ENCODE measurements around the gene NCK2. TPM values are rescaled to one million over a fixed set of nuclear protein-coding genes. Genes with fewer than 3 reads are reported as not detected.

Gene NCK2
- total RNA-seq, 1 experiment from 2014 or later: 49.2 TPM

DNA sequence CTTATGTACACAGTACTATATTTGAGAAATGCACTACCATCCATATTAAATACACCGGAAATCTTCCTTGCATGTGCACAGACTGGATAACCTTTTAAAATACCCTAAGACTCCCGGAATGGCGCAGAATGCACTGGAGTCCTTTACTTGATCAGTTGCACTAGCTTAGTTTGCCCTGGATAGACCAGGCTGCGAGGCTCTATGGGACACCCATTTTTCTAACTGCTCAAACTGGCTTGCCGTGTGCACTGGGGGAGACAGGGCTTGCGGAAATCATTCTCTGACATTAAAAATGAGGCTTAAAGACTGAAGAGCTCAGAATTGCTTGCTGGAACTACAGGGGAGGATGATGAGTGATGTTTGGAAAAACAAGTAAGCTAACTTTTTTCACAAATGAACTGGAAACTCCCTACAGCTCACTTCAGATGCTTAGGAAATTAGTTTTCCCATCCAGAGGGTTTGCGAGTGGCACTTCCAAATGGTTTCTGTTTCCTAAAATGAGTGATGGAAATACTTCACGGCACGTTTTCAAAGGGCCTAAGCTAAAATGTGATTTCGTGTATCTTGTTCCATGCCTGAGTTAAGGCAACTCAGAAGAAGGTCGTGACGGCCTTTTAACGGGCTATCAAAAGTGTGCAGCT lies 2.7 kb downstream of the NCK2 start:
- Histone ChIP-seq H2BK20ac (ENCODE audit: low read depth, low read length, poor library complexity, severe bottlenecking) (no peak overlapping the region), H2BK120ac (ENCODE audit: low read depth, low read length, poor library complexity, severe bottlenecking) (no peak overlapping the region), H3K4me1 (ENCODE audit: insufficient read depth, low read length) (peaks cover 2% of the 10 kb centered on the region; the same call in 1 of the 2 replicates), H4K8ac (replicated peaks; ENCODE audit: insufficient read length, low read depth, low read length) (no peak overlapping the region), H3K14ac (ENCODE audit: insufficient read depth, low read length) (no peak overlapping the region), H3K27me3 (ENCODE audit: insufficient read depth, low read length) (no peaks in the 10 kb centered on the region), H3K79me1 (ENCODE audit: insufficient read depth, low read depth, low read length, poor library complexity, severe bottlenecking) (peaks cover 10% of the 10 kb centered on the region), H3K56ac (ENCODE audit: insufficient read length, low read depth, low read length) (no peak overlapping the region), H3K9ac (ENCODE audit: extremely low read depth, insufficient read length, low read length) (no peak overlapping the region), H3K9me3 (ENCODE audit: control insufficient read depth, low read depth, low read length) (no peaks in the 10 kb centered on the region), H2AK5ac (ENCODE audit: insufficient read length, low read length) (no peak overlapping the region), H3K18ac (ENCODE audit: insufficient read length, low read depth, low read length) (no peak overlapping the region), H3K79me2 (ENCODE audit: insufficient read depth, low read length) (peaks cover 40% of the 10 kb centered on the region; the same call in 1 of the 2 replicates), H3K4me2 (ENCODE audit: insufficient read depth, insufficient read length, low read length) (no peak overlapping the region), H4K5ac (ENCODE audit: insufficient read length, low read depth, low read length) (no peak overlapping the region), H3K27ac (ENCODE audit: insufficient read length, low read depth, low read length) (no peak overlapping the region), H3K23me2 (ENCODE audit: insufficient read length, low read depth, low read length, poor library complexity, severe bottlenecking) (peaks cover 8% of the 10 kb centered on the region), H2BK12ac (ENCODE audit: insufficient read length, low read depth, low read length) (no peak overlapping the region), H3T11ph (ENCODE audit: low read length) (no peak overlapping the region), H4K20me1 (ENCODE audit: control insufficient read depth, insufficient read depth, insufficient read length) (no peaks in the 10 kb centered on the region), H3K4ac (ENCODE audit: low read depth, low read length) (no peak overlapping the region), H2BK5ac (ENCODE audit: insufficient read length, low read length) (no peak overlapping the region), H4K91ac (ENCODE audit: insufficient read length, low read depth, low read length) (no peak overlapping the region), H2AFZ (ENCODE audit: low read length) (no peak overlapping the region), H2BK15ac (ENCODE audit: low read depth, low read length) (no peak overlapping the region), H3K23ac (ENCODE audit: insufficient read length, low read depth, low read length) (no peak overlapping the region)
- peak overlapping the region in 1 of 2 experiments; percentile 87; a peak in 1 of 5 replicates for H3K4me3 Mint-ChIP-seq
- H3K36me3 Mint-ChIP-seq (ENCODE audit: insufficient read depth in 1 of 3, low read depth in 3 of 3): peaks cover 8 to 41% (median 12%) of the 10 kb centered on the region in 3 experiments
- DNase-seq: no peak
- no CpG with 5 or more reads among the region's 13 CpGs for WGBS (ENCODE audit: extremely low coverage, insufficient read length, low lambda C conversion rate)
- peak overlapping the region in 1 of 3 experiments; percentile 4; a peak in 1 of 7 replicates for H3K27ac Mint-ChIP-seq
- H3K27me3 Mint-ChIP-seq (ENCODE audit: low read depth): peaks cover 15% of the 10 kb centered on the region
- peaks cover 47 to 54% of the 10 kb centered on the region in 2 experiments for H3K4me1 Mint-ChIP-seq
- TF ChIP-seq, protein P1, sequence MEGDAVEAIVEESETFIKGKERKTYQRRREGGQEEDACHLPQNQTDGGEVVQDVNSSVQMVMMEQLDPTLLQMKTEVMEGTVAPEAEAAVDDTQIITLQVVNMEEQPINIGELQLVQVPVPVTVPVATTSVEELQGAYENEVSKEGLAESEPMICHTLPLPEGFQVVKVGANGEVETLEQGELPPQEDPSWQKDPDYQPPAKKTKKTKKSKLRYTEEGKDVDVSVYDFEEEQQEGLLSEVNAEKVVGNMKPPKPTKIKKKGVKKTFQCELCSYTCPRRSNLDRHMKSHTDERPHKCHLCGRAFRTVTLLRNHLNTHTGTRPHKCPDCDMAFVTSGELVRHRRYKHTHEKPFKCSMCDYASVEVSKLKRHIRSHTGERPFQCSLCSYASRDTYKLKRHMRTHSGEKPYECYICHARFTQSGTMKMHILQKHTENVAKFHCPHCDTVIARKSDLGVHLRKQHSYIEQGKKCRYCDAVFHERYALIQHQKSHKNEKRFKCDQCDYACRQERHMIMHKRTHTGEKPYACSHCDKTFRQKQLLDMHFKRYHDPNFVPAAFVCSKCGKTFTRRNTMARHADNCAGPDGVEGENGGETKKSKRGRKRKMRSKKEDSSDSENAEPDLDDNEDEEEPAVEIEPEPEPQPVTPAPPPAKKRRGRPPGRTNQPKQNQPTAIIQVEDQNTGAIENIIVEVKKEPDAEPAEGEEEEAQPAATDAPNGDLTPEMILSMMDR (conservative IDR thresholded peaks at IDR 0.05): no peak
- no peaks in the 10 kb centered on the region; a peak in 1 of 5 replicates for H3K9me3 Mint-ChIP-seq
